NCI-H345 treated with DMSO at 0.1 percent for 48 hours (cell line): ENCODE data around the gene PTH2.
"Not testable (repeated sequence)": the region's sequence is repeated elsewhere in the genome, so short reads cannot be mapped to it uniquely, and the experiment has no call there.

ENCODE experiments used
- DNase-seq: peaks from one replicate; lab custom pipeline; 2025; ENCODE audit not compliant: unreplicated experiment; lab: John Stamatoyannopoulos, UW

PTH2 gene

DNA sequence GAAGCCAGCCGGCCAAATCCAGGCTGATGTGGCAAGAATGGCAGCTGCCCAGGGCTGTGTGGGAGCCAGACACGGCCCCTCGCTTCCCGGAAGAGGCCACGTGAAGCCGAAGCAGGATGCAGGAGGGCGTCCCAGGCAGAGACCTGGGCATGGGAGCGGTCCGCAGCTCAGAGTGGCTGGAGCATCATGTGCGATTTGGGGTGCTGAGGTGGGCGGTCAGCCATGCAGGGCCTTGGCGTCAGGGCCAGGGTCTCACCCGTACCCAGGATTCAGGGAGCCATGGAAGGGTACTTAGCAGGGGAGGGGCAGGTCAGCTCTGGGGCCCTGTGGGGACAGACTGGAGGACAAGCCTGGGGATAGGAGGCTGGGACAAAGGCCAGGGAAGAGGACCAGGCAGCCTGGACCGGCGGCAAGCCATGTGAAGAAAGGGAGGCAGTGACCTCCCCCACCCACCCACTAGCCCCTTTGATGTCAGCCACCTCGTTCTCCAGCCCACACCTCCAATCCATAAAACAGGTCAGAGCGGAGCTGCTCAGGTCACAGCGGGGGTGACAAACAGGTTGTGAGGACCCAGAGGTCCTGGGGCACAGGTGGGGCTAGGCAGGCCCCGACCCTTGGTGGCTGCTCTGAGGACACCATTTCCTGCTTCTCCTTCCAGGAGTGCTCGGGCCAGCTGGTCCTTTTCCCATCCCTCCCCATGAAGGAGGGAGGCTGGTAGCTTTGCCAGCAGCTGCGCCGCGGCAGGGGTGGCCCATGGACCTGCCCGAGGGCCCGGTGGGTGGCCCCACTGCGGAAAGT lies 32.9 kb downstream of the PTH2 start:
- no peak for DNase-seq

DNA sequence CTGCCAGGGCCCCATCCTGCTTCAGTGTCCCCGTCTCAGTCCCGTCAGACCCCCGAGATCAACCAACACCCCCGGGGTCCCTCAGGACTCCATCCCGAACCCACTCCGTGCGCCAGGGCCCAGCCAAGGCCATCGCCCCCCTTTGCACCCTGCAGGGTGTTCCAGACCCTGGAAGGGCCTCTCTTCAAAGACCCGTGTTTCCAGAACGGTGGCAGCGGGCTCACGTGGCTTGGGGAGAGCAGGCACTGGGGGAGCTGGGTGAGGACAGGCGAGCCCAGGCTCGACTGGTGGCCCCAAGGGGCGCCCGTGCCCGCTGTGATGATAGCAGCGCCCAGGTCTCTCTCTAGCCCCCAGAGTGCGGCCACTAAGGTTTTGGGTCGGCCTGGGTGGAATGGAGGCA lies 33.8 kb downstream of the PTH2 start:
- DNase-seq = no peak

DNA sequence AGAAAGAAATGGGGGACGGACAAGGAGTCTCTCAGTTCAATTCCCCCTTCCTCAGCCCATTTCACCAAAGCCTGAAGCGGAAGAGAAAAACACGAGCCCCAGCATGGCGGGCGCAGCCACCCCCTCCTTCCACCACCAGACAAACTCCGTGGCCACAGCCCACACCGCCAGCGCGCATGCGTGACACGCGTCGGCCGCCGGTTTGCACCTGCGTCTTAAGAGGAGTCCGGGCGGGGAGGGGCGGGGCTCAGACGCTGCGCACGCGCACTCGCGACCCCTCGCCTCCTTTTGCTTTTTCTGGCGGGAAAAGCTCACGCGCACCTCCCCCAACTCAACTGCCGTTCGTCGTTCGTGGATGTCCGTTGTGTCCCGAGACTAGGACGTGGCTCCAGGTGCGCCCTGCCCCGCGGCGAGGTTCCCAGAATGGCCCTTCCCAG lies 35.3 kb downstream of the PTH2 start, which contains the start of gene KASH5:
Gene KASH5 (plus strand): TSS at position 314 of the 437 bp plus-strand sequence. CDS start 2,635 bp downstream, outside the sequence.
- no peak for DNase-seq

DNA sequence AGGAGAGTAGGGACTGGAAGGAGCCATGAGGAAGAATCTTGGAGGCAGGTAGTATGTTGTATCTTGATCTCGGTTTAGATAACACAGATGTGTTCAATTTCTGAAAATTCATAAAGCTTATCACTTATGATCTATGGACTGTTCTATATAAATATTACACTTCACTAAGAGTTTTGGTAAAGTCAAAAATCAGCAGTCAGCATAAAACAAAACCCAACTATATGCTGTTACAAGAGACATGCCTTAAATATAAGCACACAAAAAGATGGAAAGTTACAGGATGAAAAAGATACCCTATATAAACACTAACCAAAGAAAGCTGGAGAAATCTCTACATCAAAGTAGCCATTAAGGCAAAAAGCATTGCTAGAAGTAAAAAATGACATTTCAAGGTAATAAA lies 39.6 kb downstream of the PTH2 start:
- DNase-seq = no peak

DNA sequence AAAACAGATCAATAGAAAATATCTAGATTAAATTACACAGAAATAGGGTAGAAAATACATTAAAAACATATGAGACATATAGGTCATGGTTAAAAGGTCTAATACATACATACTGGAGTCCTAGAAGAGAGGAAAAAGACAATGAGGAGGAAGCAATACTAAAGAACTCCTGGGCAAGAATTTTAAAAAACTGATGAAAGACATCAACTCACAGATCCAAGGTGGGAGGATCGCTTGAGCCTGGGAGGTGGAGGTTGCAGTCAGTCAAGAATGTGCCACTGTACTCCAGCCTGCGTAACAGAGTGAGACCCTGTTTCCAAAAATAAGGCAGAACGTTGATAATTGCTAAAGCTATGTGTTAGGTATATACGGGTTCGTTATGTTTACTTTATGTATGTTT lies 40.6 kb downstream of the PTH2 start:
- no peak for DNase-seq

DNA sequence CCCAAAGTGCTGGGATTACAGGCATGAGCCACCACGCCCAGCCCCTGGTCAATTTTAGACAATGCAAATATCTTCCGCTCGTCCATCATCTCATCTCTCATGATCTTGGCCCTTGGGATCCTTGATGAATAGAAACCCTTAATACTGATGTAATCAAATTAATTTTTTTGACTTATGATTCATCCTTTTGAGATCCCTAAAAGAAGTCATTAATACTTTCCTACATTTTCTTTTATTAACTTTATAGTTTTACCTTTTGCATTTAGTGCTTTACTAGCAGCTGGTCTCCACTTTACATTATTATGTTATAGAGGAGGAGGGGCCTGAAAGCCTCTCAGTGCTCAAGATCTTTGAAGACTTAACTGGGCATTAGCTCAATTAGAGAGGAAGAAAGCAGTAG lies 42.9 kb downstream of the PTH2 start:
- no peak for DNase-seq

DNA sequence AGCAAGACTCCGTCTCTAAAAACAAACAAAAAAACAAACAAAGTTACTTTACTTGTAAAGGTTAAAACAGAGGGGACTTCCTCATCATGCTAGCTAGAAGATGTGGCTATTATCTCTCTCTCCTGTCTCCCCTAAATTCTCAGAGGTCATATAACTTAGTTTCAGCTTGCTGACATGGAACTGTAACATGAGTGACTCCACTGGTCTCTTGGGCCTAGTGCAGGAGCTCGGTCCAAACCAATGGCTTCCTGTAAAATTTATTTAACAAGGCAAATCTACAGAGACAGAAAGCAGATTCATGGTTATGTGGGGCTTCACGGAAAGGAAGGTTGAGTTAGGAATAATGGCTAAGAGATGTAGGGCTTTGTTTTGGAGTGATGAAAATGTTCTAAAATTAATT lies 44.7 kb downstream of the PTH2 start:
- DNase-seq = no peak

DNA sequence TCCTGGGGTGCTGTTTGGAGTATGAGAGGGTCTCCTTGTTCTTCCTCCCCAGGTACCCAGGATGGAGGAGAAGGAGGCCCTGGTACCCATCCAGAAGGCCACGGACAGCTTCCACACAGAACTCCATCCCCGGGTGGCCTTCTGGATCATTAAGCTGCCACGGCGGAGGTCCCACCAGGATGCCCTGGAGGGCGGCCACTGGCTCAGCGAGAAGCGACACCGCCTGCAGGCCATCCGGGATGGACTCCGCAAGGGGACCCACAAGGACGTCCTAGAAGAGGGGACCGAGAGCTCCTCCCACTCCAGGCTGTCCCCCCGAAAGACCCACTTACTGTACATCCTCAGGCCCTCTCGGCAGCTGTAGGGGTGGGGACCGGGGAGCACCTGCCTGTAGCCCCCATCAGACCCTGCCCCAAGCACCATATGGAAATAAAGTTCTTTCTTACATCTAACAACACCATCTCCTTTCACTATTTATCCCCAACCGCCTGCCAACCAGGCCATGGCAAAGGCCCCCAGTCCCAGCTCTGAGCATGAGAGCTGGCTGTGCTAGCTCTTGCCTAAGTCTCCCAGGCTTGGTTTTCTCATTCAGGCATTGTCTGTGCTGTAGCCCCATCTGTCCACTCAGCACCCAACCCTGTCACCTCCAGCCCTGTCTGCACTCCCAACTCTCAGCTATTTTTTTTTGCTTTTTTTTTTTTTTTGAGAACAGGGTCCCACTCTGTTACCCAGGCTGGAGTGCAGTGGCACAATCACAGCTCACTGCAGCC lies 48.4 kb downstream of the PTH2 start:
- no peak for DNase-seq

DNA sequence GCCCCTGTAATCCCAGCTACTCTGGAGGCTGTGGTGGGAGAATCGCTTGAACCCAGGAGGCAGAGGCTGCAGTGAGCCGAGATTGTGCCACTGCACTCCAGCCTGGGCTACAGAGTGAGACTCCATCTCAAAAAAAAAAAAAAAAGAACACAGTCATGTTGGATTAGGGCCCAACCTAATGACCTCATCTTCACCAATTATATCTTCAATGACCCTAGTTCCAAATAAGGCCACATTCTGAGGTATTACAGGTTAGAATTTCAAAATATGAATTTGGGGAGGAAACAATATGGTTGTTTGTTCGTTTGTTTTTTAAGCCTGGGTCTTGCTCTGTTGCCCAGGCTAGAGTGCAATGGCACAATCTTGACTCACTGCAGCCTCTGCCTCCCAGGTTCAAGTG lies 50.1 kb downstream of the PTH2 start:
- not testable (repeated sequence) for DNase-seq
